ACHN (cell line): Measurements from ENCODE around the gene SYT12.

Experiments used
- DNase-seq: peaks from one replicate; pipeline ENCODE4 v3.0.0-alpha.2; 2015
- in situ Hi-C: cut with HindIII; loops from 2 replicates; pipeline ENCODE4 v1.10.0; 2017; ENCODE audit warnings: low sequenced_read_pairs, low pct_ligation_motif_present, low pct_unique_long_range_greater_than_20kb

SYT12 gene

GRCh38 chr11:67024410-67024809, 1.5 kb downstream of the SYT12 start:
- in situ Hi-C loops, result no loop called here
- no peak for DNase-seq

GRCh38 chr11:67024966-67025365, 2.0 kb downstream of the SYT12 start:
- no peak for DNase-seq
- in situ Hi-C loops, result no loop called here

- DNase-seq, result no peak
- in situ Hi-C loops, result no loop called here
Observed at GRCh38 chr11:67025750-67026149, 2.8 kb downstream of the SYT12 start.

GRCh38 chr11:67026941-67027340, 4.0 kb downstream of the SYT12 start:
- in situ Hi-C loops, result no loop called here
- DNase-seq, result no peak

- in situ Hi-C loops, result no loop called here
- DNase-seq, result no peak
Observed at GRCh38 chr11:67027483-67027930, 4.6 kb downstream of the SYT12 start.

GRCh38 chr11:67027943-67028542, 5.1 kb downstream of the SYT12 start:
- no peak for DNase-seq
- in situ Hi-C loops, result no loop called here

GRCh38 chr11:67029146-67029545, 6.2 kb downstream of the SYT12 start:
- in situ Hi-C loops, result no loop called here
- DNase-seq, result no peak

- in situ Hi-C loops, result no loop called here
- no peak for DNase-seq
Observed at GRCh38 chr11:67030976-67031375, 8.0 kb downstream of the SYT12 start.

- no peak for DNase-seq
- in situ Hi-C loops, result no loop called here
Observed at GRCh38 chr11:67031791-67032561, 9.0 kb downstream of the SYT12 start.

GRCh38 chr11:67032830-67033551, 10.1 kb downstream of the SYT12 start:
- peak; percentile 65 for DNase-seq
- in situ Hi-C loops, result no loop called here

- DNase-seq, result peak; percentile 57
- in situ Hi-C loops, result no loop called here
Observed at GRCh38 chr11:67033661-67034166, 10.8 kb downstream of the SYT12 start.

- in situ Hi-C loops, result no loop called here
- no peak for DNase-seq
Observed at GRCh38 chr11:67034350-67034749, 11.4 kb downstream of the SYT12 start.

GRCh38 chr11:67040147-67040546, 17.2 kb downstream of the SYT12 start:
- DNase-seq, result no peak
- in situ Hi-C loops, result no loop called here

GRCh38 chr11:67041602-67042001, 18.7 kb downstream of the SYT12 start:
- in situ Hi-C loops, result no loop called here

GRCh38 chr11:67043572-67044349, 20.8 kb downstream of the SYT12 start:
- no peak for DNase-seq
- in situ Hi-C loops, result no loop called here

More at GRCh38 chr11:67041602-67042001, 18.7 kb downstream of the SYT12 start:
- no peak for DNase-seq

- in situ Hi-C loops, result no loop called here
- DNase-seq, result no peak
Observed at GRCh38 chr11:67044496-67044895, 21.6 kb downstream of the SYT12 start.

GRCh38 chr11:67045314-67045713, 22.4 kb downstream of the SYT12 start:
- DNase-seq, result peak; percentile 77
- in situ Hi-C loops, result no loop called here

- in situ Hi-C loops, result no loop called here
- no peak for DNase-seq
Observed at GRCh38 chr11:67048515-67049130, 25.7 kb downstream of the SYT12 start.
